C4-2B (cell line): ENCODE data around the gene SRC.

Experiments used
- ZFX ChIP-seq: fragments of 450-650 bp; IDR thresholded peaks from 2 replicates; pipeline ENCODE4 v1.6.1; 2017
- TF ChIP-seq, protein P1 (sequence below): fragments of 450-650 bp; conservative IDR thresholded peaks from 2 replicates; pipeline ENCODE4 v1.5.1; 2017; ENCODE audit warnings: mild to moderate bottlenecking

DNA sequence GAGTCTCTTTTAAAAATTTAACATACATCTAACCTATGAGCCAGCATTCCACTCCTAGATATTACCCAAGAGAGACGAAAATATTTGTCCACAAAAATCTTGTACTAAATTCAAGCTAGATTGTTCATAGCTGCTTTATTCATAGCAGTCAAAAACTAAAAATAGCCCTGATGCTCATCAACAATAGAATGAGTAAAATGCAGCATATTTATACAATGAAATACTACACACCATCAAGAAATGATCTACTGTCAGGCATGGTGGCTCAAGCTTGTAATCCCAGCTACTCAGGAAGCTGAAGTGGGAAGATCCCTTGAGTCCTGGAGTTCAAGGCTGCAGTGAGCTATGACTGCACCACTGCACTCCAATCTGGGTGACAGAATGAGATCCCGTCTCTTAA, 22.0 kb upstream of the SRC start:
- TF ChIP-seq, protein P1, sequence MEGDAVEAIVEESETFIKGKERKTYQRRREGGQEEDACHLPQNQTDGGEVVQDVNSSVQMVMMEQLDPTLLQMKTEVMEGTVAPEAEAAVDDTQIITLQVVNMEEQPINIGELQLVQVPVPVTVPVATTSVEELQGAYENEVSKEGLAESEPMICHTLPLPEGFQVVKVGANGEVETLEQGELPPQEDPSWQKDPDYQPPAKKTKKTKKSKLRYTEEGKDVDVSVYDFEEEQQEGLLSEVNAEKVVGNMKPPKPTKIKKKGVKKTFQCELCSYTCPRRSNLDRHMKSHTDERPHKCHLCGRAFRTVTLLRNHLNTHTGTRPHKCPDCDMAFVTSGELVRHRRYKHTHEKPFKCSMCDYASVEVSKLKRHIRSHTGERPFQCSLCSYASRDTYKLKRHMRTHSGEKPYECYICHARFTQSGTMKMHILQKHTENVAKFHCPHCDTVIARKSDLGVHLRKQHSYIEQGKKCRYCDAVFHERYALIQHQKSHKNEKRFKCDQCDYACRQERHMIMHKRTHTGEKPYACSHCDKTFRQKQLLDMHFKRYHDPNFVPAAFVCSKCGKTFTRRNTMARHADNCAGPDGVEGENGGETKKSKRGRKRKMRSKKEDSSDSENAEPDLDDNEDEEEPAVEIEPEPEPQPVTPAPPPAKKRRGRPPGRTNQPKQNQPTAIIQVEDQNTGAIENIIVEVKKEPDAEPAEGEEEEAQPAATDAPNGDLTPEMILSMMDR: no peak
- TF ChIP-seq ZFX: no peak
